Kidney (tissue), 14 donors: ENCODE measurements around the gene USP40. TPM values are rescaled to one million over a fixed set of nuclear protein-coding genes. Genes with fewer than 3 reads are reported as not detected.

Experiments used
- DNase-seq, 5 donors: peaks; one replicate each; pipeline ENCODE4 v3.0.0-alpha.2; 2013 to 2020
- FAIRE-seq: peaks from 2 replicates; lab custom pipeline; 2012; peaks lifted over from hg19 to GRCh38; lab: Jason Lieb, UNC
- H3K27ac ChIP-seq, 2 donors: one replicate each; pipeline ENCODE4 v1.7.0; 2013; ENCODE audit warnings: low read depth in 2 of 2, low read length in 2 of 2, inconsistent platforms in 1 of 2
- H3K27me3 ChIP-seq: one replicate; pipeline ENCODE4 v1.7.1; 2013; ENCODE audit warnings: low read length, inconsistent platforms; ENCODE audit not compliant: control insufficient read depth, insufficient read depth
- H3K36me3 ChIP-seq, 3 donors: one replicate each; pipeline versions ENCODE4 v1.7.0 to v1.7.1; 2013; ENCODE audit warnings: low read length in 3 of 3, control low read depth in 1 of 3, inconsistent platforms in 1 of 3; ENCODE audit not compliant: insufficient read depth in 3 of 3, control insufficient read depth in 2 of 3
- H3K4me1 ChIP-seq, 3 donors: one replicate each; pipeline versions ENCODE4 v1.7.0 to v1.7.1; 2013; ENCODE audit warnings: low read length in 3 of 3, inconsistent platforms in 1 of 3, low read depth in 1 of 3; ENCODE audit not compliant: control insufficient read depth in 2 of 3, insufficient read depth in 2 of 3
- H3K4me3 ChIP-seq, 3 donors: one replicate each; pipeline versions ENCODE4 v1.7.0 to v1.8.1; 2013; ENCODE audit warnings: low read length in 3 of 3, control low read depth in 1 of 3, inconsistent platforms in 1 of 3
- H3K9ac ChIP-seq, 3 donors: one replicate each; pipeline versions ENCODE4 v1.7.0 to v1.7.1; 2013; ENCODE audit warnings: low read length in 3 of 3, control low read depth in 1 of 3, inconsistent platforms in 1 of 3
- H3K9me3 ChIP-seq, 3 donors: one replicate each; pipeline versions ENCODE4 v1.7.0 to v1.7.1; 2013; ENCODE audit warnings: low read length in 3 of 3, control low read depth in 1 of 3, inconsistent platforms in 1 of 3; ENCODE audit not compliant: control insufficient read depth in 2 of 3, insufficient read depth in 1 of 3
- intact Hi-C: fragments of 100-400 bp; cut with DNase I; formaldehyde crosslinking; loops from one replicate; pipeline ENCODE4 v1.11.1; 2022
- polyA plus RNA-seq: library from polyadenylated mRNA; stranded (reverse); fragments of 350-450 nt; fragmentation: Illumina TruSeq; extraction: RNeasy Lipid Tissue Mini Kit (QIAGEN cat#74804); gene quantifications from one replicate; pipeline ENCODE4 v1.2.3, GENCODE V29; 2014; ENCODE audit warnings: low read depth, low replicate concordance; ENCODE audit not compliant: insufficient read depth
- total RNA-seq: library from RNA; stranded (reverse); fragmentation: NEBNext Ultra II Directional; extraction: Animal tissue kit (Norgen Biotek cat#: 25700); gene quantifications from one replicate; pipeline ENCODE4 v1.2.1, GENCODE V29; 2021
- TF ChIP-seq, protein P1 (sequence below): IDR thresholded peaks from 3 replicates; pipeline ENCODE4 v1.5.1; 2012; ENCODE audit warnings: mild to moderate bottlenecking, moderate library complexity, borderline replicate concordance; ENCODE audit not compliant: insufficient read depth; ENCODE audit errors: extremely low read depth
- donor health status: control.
- donor health status: control.
- donor health status: control.
- donor health status: control.
- donor health status: control.
- donor health status: DM: yes; HTN: yes; CAD: no.
- donor health status: Normal renal cell carcinoma (clear cell type).

The USP40 gene
- total and polyA plus RNA-seq, 2 donors from 2014 or later, result 28.5 to 51.6 TPM

DNA sequence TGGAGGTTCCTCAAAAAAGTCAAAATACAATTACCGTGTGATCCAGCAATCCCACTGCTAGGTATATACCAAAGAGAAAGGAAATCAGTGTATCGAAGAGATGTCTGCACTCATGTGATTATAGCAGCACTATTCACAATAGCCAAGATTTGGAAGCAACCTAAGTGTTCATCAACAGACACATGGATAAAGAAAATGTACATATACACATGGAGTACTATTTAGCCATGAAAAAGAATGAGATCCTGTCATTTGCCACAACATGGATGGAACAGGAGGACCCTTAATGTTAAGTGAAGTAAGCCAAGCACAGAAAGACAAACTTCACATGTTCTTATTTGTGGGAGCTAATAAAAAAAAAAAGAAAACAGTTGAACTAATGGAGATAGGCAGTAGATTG is 133.6 kb downstream of the USP40 start:
- Histone ChIP-seq H3K9ac (no peak overlapping the region), H3K4me3 (no peak overlapping the region), H3K4me1 (no peaks in the 10 kb centered on the region), H3K9me3 (no peaks in the 10 kb centered on the region), H3K36me3 (peaks cover 0 to 12% (median 4%) of the 10 kb centered on the region in 3 donors), H3K27ac (no peak overlapping the region), H3K27me3 (no peaks in the 10 kb centered on the region)
- FAIRE-seq (no peak), DNase-seq (no peak)
- intact Hi-C loops, result no loop called here
- TF ChIP-seq, protein P1, sequence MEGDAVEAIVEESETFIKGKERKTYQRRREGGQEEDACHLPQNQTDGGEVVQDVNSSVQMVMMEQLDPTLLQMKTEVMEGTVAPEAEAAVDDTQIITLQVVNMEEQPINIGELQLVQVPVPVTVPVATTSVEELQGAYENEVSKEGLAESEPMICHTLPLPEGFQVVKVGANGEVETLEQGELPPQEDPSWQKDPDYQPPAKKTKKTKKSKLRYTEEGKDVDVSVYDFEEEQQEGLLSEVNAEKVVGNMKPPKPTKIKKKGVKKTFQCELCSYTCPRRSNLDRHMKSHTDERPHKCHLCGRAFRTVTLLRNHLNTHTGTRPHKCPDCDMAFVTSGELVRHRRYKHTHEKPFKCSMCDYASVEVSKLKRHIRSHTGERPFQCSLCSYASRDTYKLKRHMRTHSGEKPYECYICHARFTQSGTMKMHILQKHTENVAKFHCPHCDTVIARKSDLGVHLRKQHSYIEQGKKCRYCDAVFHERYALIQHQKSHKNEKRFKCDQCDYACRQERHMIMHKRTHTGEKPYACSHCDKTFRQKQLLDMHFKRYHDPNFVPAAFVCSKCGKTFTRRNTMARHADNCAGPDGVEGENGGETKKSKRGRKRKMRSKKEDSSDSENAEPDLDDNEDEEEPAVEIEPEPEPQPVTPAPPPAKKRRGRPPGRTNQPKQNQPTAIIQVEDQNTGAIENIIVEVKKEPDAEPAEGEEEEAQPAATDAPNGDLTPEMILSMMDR, result no peak

DNA sequence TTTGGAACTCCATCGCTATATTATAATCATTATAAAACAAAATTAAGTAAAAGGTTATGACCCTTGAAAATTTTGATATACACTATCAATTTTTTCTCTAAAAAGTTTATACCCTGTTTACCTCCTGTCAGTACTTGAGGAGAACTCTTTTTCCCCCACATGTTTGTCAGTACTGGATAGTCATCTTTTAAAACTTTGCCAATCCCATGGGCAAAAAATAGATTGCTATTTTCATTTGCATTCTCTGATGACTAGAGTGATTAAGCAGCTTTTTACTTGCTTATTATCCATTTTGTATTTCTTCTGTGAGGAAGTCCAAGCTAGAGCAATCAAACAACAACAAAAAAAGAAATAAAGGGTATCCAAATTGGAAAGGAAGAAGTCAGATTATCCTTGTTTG is 135.9 kb downstream of the USP40 start:
- Histone ChIP-seq H3K9ac (no peak overlapping the region), H3K9me3 (no peaks in the 10 kb centered on the region), H3K4me3 (no peak overlapping the region), H3K36me3 (no peaks in the 10 kb centered on the region), H3K27ac (no peak overlapping the region), H3K4me1 (no peaks in the 10 kb centered on the region), H3K27me3 (no peaks in the 10 kb centered on the region)
- intact Hi-C loops, result no loop called here
- FAIRE-seq (no peak), DNase-seq (no peak)
- TF ChIP-seq, protein P1, result no peak

DNA sequence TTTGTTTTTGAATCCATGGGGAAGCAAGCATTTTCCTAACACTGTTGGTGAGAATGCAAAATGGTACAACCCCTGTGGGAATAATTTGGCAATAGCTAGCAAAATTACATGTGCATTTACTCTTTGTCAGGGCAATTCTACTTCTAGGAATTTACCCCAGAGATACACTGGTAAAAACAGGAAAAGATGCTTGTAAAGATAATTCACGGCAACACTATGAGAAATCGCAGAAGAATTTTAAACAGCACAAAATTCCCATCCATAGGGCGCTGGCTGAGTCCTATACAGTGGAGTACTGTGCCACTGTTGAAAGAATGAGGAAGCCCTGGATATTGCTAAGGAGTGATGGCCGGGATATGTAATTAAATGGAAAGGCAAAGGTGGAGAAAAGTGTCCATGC is 136.5 kb downstream of the USP40 start:
- intact Hi-C loops, result no loop called here
- no peaks in the 10 kb centered on the region for H3K9me3 ChIP-seq
- no peak overlapping the region for H3K9ac ChIP-seq
- no peak overlapping the region for H3K4me3 ChIP-seq
- no peak for FAIRE-seq
- no peak for DNase-seq
- no peaks in the 10 kb centered on the region for H3K4me1 ChIP-seq
- TF ChIP-seq, protein P1, result no peak
- H3K36me3 ChIP-seq, result no peaks in the 10 kb centered on the region
- H3K27me3 ChIP-seq, result no peaks in the 10 kb centered on the region
- H3K27ac ChIP-seq, result no peak overlapping the region

DNA sequence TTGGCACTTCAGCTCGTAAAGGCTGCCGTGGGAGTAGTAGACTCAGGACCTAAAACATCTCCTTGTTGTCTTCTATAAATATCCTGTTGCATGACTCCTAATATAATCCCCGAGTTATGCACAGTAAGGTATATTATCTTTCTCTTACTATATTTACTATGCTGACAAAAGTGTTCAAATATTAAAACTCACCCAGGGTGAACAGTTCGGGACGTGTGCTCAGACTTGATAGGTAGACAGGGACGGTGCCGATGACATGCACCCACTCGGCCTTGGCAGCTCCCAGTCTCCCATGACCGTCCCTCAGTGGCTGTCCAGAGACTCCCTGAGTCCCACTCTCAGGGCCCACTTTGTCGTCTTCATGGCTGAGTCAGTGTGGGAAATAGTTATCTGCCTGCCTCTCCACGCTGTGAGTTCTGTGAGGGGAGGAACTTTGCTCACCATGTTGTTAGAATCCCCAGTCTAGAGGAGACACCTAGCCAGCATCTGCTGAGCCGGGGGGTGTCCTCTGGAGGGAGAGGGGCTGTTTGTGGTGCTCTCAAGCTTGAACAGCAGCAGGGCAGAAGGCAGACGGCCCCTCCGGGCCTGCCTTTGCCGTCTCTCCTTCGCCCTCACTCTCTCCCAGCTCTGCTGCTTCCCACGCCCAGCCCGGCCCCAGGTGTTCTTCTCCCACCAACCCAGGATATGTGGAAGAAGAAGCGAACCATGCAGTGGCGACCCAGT is 137.2 kb downstream of the USP40 start:
- no peak overlapping the region for H3K9ac ChIP-seq
- DNase-seq, result no peak
- H3K27me3 ChIP-seq, result no peaks in the 10 kb centered on the region
- no peak for FAIRE-seq
- no peaks in the 10 kb centered on the region for H3K4me1 ChIP-seq
- no peak overlapping the region for H3K27ac ChIP-seq
- H3K9me3 ChIP-seq, result no peaks in the 10 kb centered on the region
- TF ChIP-seq, protein P1, result no peak
- H3K36me3 ChIP-seq, result no peaks in the 10 kb centered on the region
- no peak overlapping the region for H3K4me3 ChIP-seq
- intact Hi-C loops, result no loop called here
